A549 treated with GW870086 at 1 μM for 4 hours (cell line): ENCODE data around the gene TP53TG3E. TPM values are rescaled to one million over a fixed set of nuclear protein-coding genes. Genes with fewer than 3 reads are reported as not detected.

Experiments used
- total RNA-seq: library from RNA; stranded (reverse); fragments of 200-300 nt; extraction: Qiagen RNA extraction; gene quantifications from 5 replicates; pipeline ENCODE4 v1.2.3, GENCODE V29; 2022; ENCODE audit warnings: low read depth

TP53TG3E gene
- not detected in 5 replicates for total RNA-seq

GRCh38 chr16:33304006-33304405, at the start of gene TP53TG3E:
TSS of gene TP53TG3E (plus strand) at chr16:33304306. CDS start at chr16:33304374, 68 bp downstream.

Other genes with a start within 250 kb of the TP53TG3E start
- 0.18 to 0.79 TPM (median 0.26 TPM) in 5 replicates for gene TP53TG3C, start 110.1 kb upstream of the TP53TG3E start, total RNA-seq
- 0.26 to 0.34 TPM in 2 of 5 replicates, not detected in the others for gene TP53TG3B, start 56.5 kb downstream of the TP53TG3E start, total RNA-seq
- gene TP53TG3F, start 155.3 kb downstream of the TP53TG3E start, total RNA-seq = 0.07 to 0.14 TPM in 2 of 5 replicates, not detected in the others